ENCODE measurements around the gene PPA1.
"Not testable (repeated sequence)": the region's sequence is repeated elsewhere in the genome, so short reads cannot be mapped to it uniquely, and the experiment has no call there.

DNA sequence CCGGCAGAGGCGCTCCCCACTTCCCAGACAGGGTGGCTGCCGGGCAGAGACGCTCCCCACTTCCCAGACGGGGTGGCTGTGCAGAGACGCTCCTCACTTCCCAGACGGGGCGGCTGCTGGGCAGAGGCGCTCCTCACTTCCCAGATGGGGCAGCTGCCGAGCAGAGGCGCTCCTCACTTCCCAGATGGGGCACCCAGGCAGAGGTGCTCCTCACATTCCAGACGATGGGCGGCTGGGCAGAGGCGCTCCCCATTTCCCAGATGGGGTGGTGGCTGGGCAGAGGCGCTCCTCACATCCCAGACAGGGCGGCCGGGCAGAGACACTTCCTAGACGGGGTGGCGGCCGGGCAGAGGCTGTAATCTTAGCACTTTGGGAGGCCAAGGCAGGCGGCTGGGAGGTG is 6.8 kb upstream of the PPA1 start:
- not testable (repeated sequence) for TF ChIP-seq CTCF (conservative IDR thresholded peaks at IDR 0.05; ENCODE audit: low read depth, low read length); MXI1 (IDR thresholded peaks at IDR 0.05; ENCODE audit: borderline replicate concordance, low read depth, low read length); POLR2A (IDR thresholded peaks at IDR 0.05; ENCODE audit: low read depth, low read length)

Measured in IMR-90 (cell line).